Endothelial cell of umbilical vein (primary cell): Measurements from ENCODE around the gene MYH8. TPM values are rescaled to one million over a fixed set of nuclear protein-coding genes. Genes with fewer than 3 reads are reported as not detected.

ENCODE experiments used
- BruUV-seq: library from RNA; stranded (reverse); fragments of 400-500 nt; replicated peaks from 2 replicates; lab custom pipeline; 2021; lab: Mats Ljungman, UMichigan
- CTCF ChIA-PET: fragments of 300-600, 350-600 bp; sonication (Branson Sonifier 250); formaldehyde crosslinking; loops from one replicate; lab custom pipeline; 2021; ENCODE audit warnings: antibody characterized with exemption, inconsistent platforms; lab: Charles Lee
- POLR2A ChIA-PET: fragments of 300-600, 350-600 bp; sonication (Branson Sonifier 250); formaldehyde crosslinking; loops from one replicate; lab custom pipeline; 2021; ENCODE audit warnings: antibody characterized with exemption, inconsistent platforms; lab: Charles Lee
- DNase-seq: peaks from one replicate; pipeline ENCODE4 v3.0.0-alpha.2; 2011; ENCODE audit warnings: low read depth, low spot score
- FAIRE-seq: peaks from 2 replicates; lab custom pipeline; 2011; peaks lifted over from hg19 to GRCh38; lab: Jason Lieb, UNC
- H2AFZ ChIP-seq: 2 replicates; pipeline ENCODE4 v1.6.0; 2012; ENCODE audit warnings: low read depth, low read length, control low read depth, inconsistent platforms
- H3K27ac ChIP-seq: 2 replicates; pipeline ENCODE4 v1.5.1; 2011; ENCODE audit warnings: low read depth, mild to moderate bottlenecking, control low read depth, low read length, moderate library complexity; ENCODE audit not compliant: insufficient read depth
- H3K27me3 ChIP-seq, 2 experiments: 2 replicates each; pipeline versions ENCODE4 v1.6.0 to v1.6.1; 2011; ENCODE audit warnings: low read length in 2 of 2, mixed read lengths in 1 of 2; ENCODE audit not compliant: control insufficient read depth in 2 of 2, insufficient read depth in 2 of 2
- H3K36me3 ChIP-seq, 2 experiments: 2 replicates in 1 of 2; 3 replicates in 1 of 2; pipeline ENCODE4 v1.5.1; 2011; ENCODE audit warnings: low read length in 2 of 2, mild to moderate bottlenecking in 1 of 2, moderate library complexity in 1 of 2; ENCODE audit not compliant: control insufficient read depth in 2 of 2, insufficient read depth in 2 of 2; ENCODE audit errors: extremely low read depth in 1 of 2
- H3K4me1 ChIP-seq: 3 replicates; pipeline ENCODE4 v1.5.1; 2011; ENCODE audit warnings: mild to moderate bottlenecking, low read length; ENCODE audit not compliant: control insufficient read depth, insufficient read depth; ENCODE audit errors: extremely low read depth
- H3K4me2 ChIP-seq: 2 replicates; pipeline ENCODE4 v1.6.1; 2011; ENCODE audit warnings: low read length, control low read depth, mixed read lengths; ENCODE audit not compliant: insufficient read depth
- H3K4me3 ChIP-seq, 3 experiments: fragments of 200-600 bp in 1 of 3; sonication (generic), shearing (Covaris generic) in 1 of 3; replicated peaks in 1 of 3; 2 replicates each; pipeline ENCODE4 v1.5.1; 2011 to 2016; ENCODE audit warnings: control low read depth in 3 of 3, low read length in 3 of 3, mild to moderate bottlenecking in 2 of 3, inconsistent platforms in 1 of 3, low read depth in 1 of 3, moderate library complexity in 1 of 3; ENCODE audit not compliant: insufficient read depth in 1 of 3
- H3K79me2 ChIP-seq: 2 replicates; pipeline ENCODE4 v1.6.0; 2012; ENCODE audit warnings: low read length, inconsistent platforms; ENCODE audit not compliant: control insufficient read depth, insufficient read depth
- H3K9ac ChIP-seq: replicated peaks from 2 replicates; pipeline ENCODE3; 2011; ENCODE audit warnings: low read length, control low read depth; ENCODE audit not compliant: insufficient read depth; ENCODE audit errors: extremely low read depth
- H3K9me1 ChIP-seq: replicated peaks from 3 replicates; pipeline ENCODE4 v1.6.0; 2011; ENCODE audit warnings: mild to moderate bottlenecking, low read length; ENCODE audit not compliant: control insufficient read depth, insufficient read depth; ENCODE audit errors: extremely low read depth
- H3K9me3 ChIP-seq: replicated peaks from 2 replicates; pipeline ENCODE4 v1.5.1; 2012; ENCODE audit warnings: low read length, inconsistent platforms; ENCODE audit not compliant: control insufficient read depth, insufficient read depth
- H4K20me1 ChIP-seq: replicated peaks from 2 replicates; pipeline ENCODE3; 2011; ENCODE audit warnings: mild to moderate bottlenecking, low read length; ENCODE audit not compliant: control insufficient read depth, insufficient read depth; ENCODE audit errors: extremely low read depth
- EZH2 ChIP-seq: IDR thresholded peaks from 2 replicates; pipeline ENCODE4 v1.6.1; 2012; ENCODE audit warnings: borderline replicate concordance, low read depth, mild to moderate bottlenecking, moderate library complexity, low read length, inconsistent platforms; ENCODE audit not compliant: severe bottlenecking
- FOS ChIP-seq: IDR thresholded peaks from 2 replicates; pipeline ENCODE4 v1.6.1; 2011; ENCODE audit warnings: mild to moderate bottlenecking, low read length, moderate library complexity, borderline replicate concordance; ENCODE audit not compliant: insufficient read depth
- GATA2 ChIP-seq: IDR thresholded peaks from 2 replicates; pipeline ENCODE4 v1.7.0; 2011; ENCODE audit warnings: low read depth, mild to moderate bottlenecking, moderate library complexity, mixed read lengths, low read length; ENCODE audit not compliant: insufficient read length, insufficient read depth
- JUN ChIP-seq: IDR thresholded peaks from 2 replicates; pipeline ENCODE4 v1.6.1; 2011; ENCODE audit warnings: borderline replicate concordance, low read depth; ENCODE audit not compliant: insufficient read length, insufficient read depth
- MYC ChIP-seq: IDR thresholded peaks from one replicate; pipeline ENCODE4 v1.6.1; 2011; ENCODE audit warnings: mild to moderate bottlenecking, low read depth, low read length
- POLR2A ChIP-seq: IDR thresholded peaks from 2 replicates; pipeline ENCODE4 v1.6.1; 2012; ENCODE audit warnings: low read depth, mild to moderate bottlenecking, control low read depth, low read length
- POLR2AphosphoS5 ChIP-seq: IDR thresholded peaks from 2 replicates; pipeline ENCODE4 v1.6.1; 2012; ENCODE audit warnings: low read depth, mild to moderate bottlenecking, control low read depth, low read length, moderate library complexity; ENCODE audit not compliant: insufficient read depth
- dilution Hi-C: fragments of 300-500 bp; cut with MboI; formaldehyde crosslinking; loops from one replicate; pipeline ENCODE4 v1.15.0; 2019; ENCODE audit warnings: low sequenced_read_pairs; ENCODE audit not compliant: extremely low pct_ligation_motif_present
- intact Hi-C: fragments of 100-400 bp; cut with micrococcal nuclease; formaldehyde crosslinking; loops from one replicate; pipeline ENCODE4 v1.10.0; 2022
- polyA plus RNA-seq, 4 experiments: library from polyadenylated mRNA; depleted of rRNA in 3 of 4; stranded (reverse) in 3 of 4; unstranded in 1 of 4; fragments of >200 nt; gene quantifications; 2 replicates each; pipeline versions ENCODE4 v1.2.1 to v1.2.3, GENCODE V29; 2011 to 2012; ENCODE audit warnings: missing spikeins in 1 of 4
- total RNA-seq: library from RNA; stranded (reverse); gene quantifications from 2 replicates; pipeline ENCODE4 v1.2.3, GENCODE V29; 2021
- TF ChIP-seq, protein P1 (sequence below): IDR thresholded peaks from 2 replicates; pipeline ENCODE4 v1.6.1; 2011; ENCODE audit not compliant: insufficient read depth, insufficient read length
- TF ChIP-seq, protein P2 (sequence below), 2 donors: IDR thresholded peaks; 1 replicate in 1 of 2; 2 replicates in 1 of 2; pipeline ENCODE4 v1.5.1; 2011; ENCODE audit warnings: low read length in 2 of 2, mild to moderate bottlenecking in 2 of 2, moderate library complexity in 2 of 2, control low read depth in 1 of 2, inconsistent platforms in 1 of 2, low read depth in 1 of 2; ENCODE audit not compliant: insufficient read depth in 1 of 2; ENCODE audit errors: extremely low read depth in 1 of 2

MYH8 gene
- total and polyA plus RNA-seq, 2 donors (not counting 3 experiments of a cell fraction or from before 2014, with no cell fraction given) = not detected

DNA sequence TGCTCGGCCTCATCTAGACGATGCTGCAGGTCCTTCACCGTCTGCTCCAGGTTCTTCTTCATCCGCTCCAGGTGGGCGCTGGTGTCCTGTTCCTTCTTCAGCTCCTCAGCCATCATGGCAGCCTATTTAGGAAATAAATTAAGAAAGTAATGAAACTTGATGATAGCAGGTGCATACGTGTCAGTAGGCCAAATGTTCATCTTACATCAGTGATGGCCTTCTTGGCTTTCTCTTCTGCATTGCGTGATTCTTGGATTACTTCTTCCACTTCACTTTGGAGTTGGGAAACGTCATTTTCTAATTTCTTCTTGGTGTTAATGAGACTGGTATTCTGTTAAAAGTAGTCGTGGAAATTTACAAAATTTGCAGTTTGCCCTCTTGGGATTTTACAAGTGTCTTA, 28.9 kb downstream of the MYH8 start:
- Histone ChIP-seq H3K27ac (no peak overlapping the region), H3K9ac (no peak overlapping the region), H3K36me3 (no peaks in the 10 kb centered on the region), H3K79me2 (no peaks in the 10 kb centered on the region), H3K4me2 (no peak overlapping the region), H2AFZ (no peak overlapping the region), H3K4me1 (no peaks in the 10 kb centered on the region), H3K4me3 (no peak overlapping the region), H3K27me3 (no peaks in the 10 kb centered on the region), H4K20me1 (no peaks in the 10 kb centered on the region), H3K9me3 (peaks cover 1% of the 10 kb centered on the region), H3K9me1 (no peaks in the 10 kb centered on the region)
- TF ChIP-seq EZH2 = no peak
- no peak for TF ChIP-seq MYC
- TF ChIP-seq, protein P1, sequence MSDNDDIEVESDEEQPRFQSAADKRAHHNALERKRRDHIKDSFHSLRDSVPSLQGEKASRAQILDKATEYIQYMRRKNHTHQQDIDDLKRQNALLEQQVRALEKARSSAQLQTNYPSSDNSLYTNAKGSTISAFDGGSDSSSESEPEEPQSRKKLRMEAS = no peak
- TF ChIP-seq POLR2A = no peak
- TF ChIP-seq, protein P2, sequence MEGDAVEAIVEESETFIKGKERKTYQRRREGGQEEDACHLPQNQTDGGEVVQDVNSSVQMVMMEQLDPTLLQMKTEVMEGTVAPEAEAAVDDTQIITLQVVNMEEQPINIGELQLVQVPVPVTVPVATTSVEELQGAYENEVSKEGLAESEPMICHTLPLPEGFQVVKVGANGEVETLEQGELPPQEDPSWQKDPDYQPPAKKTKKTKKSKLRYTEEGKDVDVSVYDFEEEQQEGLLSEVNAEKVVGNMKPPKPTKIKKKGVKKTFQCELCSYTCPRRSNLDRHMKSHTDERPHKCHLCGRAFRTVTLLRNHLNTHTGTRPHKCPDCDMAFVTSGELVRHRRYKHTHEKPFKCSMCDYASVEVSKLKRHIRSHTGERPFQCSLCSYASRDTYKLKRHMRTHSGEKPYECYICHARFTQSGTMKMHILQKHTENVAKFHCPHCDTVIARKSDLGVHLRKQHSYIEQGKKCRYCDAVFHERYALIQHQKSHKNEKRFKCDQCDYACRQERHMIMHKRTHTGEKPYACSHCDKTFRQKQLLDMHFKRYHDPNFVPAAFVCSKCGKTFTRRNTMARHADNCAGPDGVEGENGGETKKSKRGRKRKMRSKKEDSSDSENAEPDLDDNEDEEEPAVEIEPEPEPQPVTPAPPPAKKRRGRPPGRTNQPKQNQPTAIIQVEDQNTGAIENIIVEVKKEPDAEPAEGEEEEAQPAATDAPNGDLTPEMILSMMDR (IDR thresholded peaks at IDR 0.05; ENCODE audit: extremely low read depth in 1 of 2, insufficient read depth in 1 of 2, low read depth in 1 of 2, low read length in 2 of 2) = no peak
- no peak for TF ChIP-seq GATA2
- no peak for TF ChIP-seq FOS
- TF ChIP-seq POLR2AphosphoS5 = no peak
- TF ChIP-seq JUN = no peak
- ChIA-PET POLR2A (no interaction called here), CTCF (no interaction called here)
- dilution Hi-C loops = no loop called here
- BruUV-seq = no TSS peak
- FAIRE-seq = no peak
- DNase-seq = no peak
- intact Hi-C loops = no loop called here
